Activated CD4-positive, alpha-beta memory T cell treated with anti-CD3 and anti-CD28 coated beads for 36 hours (primary cell): Measurements from ENCODE around the gene COL18A1. TPM values are rescaled to one million over a fixed set of nuclear protein-coding genes. Genes with fewer than 3 reads are reported as not detected.
A peak's percentile ranks its signal among the peaks of the same experiment; 100 is the strongest.

ENCODE experiments used
- CTCF ChIA-PET: fragments of 350-600 bp; sonication (Branson Sonifier 250); formaldehyde crosslinking; loops from one replicate; lab custom pipeline; 2021; ENCODE audit warnings: antibody characterized with exemption, inconsistent platforms; lab: Charles Lee
- POLR2A ChIA-PET: fragments of 350-600 bp; sonication (Branson Sonifier 250); formaldehyde crosslinking; loops from one replicate; lab custom pipeline; 2021; ENCODE audit warnings: antibody characterized with exemption; lab: Charles Lee
- DNase-seq: peaks from one replicate; pipeline ENCODE4 v3.0.0-alpha.2; 2020
- H3K27ac Mint-ChIP-seq: one replicate; pipeline ENCODE4 v1.8.0; 2021; ENCODE audit warnings: mixed read lengths
- H3K27me3 Mint-ChIP-seq: one replicate; pipeline ENCODE4 v1.8.0; 2021; ENCODE audit warnings: mixed read lengths
- H3K36me3 Mint-ChIP-seq: one replicate; pipeline ENCODE4 v1.8.0; 2021; ENCODE audit warnings: mixed read lengths
- H3K4me1 Mint-ChIP-seq: one replicate; pipeline ENCODE4 v1.8.0; 2021; ENCODE audit warnings: low read depth, mixed read lengths
- H3K4me3 Mint-ChIP-seq: one replicate; pipeline ENCODE4 v1.8.0; 2021; ENCODE audit warnings: mild to moderate bottlenecking, mixed read lengths
- H3K9me3 Mint-ChIP-seq: one replicate; pipeline ENCODE4 v1.8.0; 2021; ENCODE audit warnings: mixed read lengths
- intact Hi-C: fragments of 100-400 bp; cut with micrococcal nuclease; formaldehyde crosslinking; loops from one replicate; pipeline ENCODE4 v1.15.1; 2023
- total RNA-seq, 2 experiments: library from RNA; stranded (reverse); gene quantifications; one replicate each; pipeline ENCODE4 v1.2.3, GENCODE V29; 2021

COL18A1 gene
- total RNA-seq: 1 to 10 TPM; 4.5 TPM

GRCh38 chr21:45404730-45405270 is at the start of gene COL18A1:
Gene COL18A1, plus strand, starts transcription at chr21:45405165. Its CDS starts 66 bp downstream, at chr21:45405231.
- Mint-ChIP-seq H3K27ac (no peak within 1 kb of the TSS), H3K27me3 (peaks cover 63% of the 10 kb centered on the region), H3K9me3 (peaks cover 8% of the 10 kb centered on the region), H3K4me1 (peaks cover 6% of the 10 kb centered on the region), H3K36me3 (peaks cover 4% of the 10 kb centered on the region), H3K4me3 (peak within 1 kb of the TSS; percentile 63)
- DNase-seq: peak; percentile 48
- CTCF ChIA-PET: no interaction called here
- POLR2A ChIA-PET: no interaction called here
- intact Hi-C loops: no loop called here

DNA sequence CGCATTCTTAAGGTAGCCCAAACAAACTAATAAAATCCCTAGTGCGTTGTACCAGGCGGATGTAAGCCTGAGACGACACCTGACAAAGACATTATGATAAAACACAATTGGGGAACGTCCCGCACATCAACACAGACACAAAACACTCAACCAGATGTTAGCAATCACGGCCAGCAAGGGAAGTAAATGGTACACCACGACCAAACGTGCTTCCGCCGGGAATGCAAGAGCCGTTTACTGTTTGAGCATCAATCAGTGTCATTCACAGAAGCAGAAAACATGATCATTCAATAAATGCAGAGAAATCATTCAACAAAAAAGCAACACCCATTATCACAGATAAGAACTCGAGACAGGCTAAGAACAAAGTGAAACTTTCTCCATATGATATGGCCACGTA is 49.4 kb upstream of the COL18A1 start:
- Mint-ChIP-seq H3K36me3 (no peaks in the 10 kb centered on the region), H3K27me3 (peaks cover 17% of the 10 kb centered on the region), H3K4me3 (no peak overlapping the region), H3K9me3 (no peaks in the 10 kb centered on the region), H3K27ac (no peak overlapping the region), H3K4me1 (peaks cover 7% of the 10 kb centered on the region)
- intact Hi-C loops: no loop called here
- ChIA-PET CTCF (interaction anchor here (1.1 kb wide), 1 partner anchor 217 kb away, joined by 3 read pairs; no protein-coding TSS in a partner anchor), POLR2A (no interaction called here)
- DNase-seq: no peak

DNA sequence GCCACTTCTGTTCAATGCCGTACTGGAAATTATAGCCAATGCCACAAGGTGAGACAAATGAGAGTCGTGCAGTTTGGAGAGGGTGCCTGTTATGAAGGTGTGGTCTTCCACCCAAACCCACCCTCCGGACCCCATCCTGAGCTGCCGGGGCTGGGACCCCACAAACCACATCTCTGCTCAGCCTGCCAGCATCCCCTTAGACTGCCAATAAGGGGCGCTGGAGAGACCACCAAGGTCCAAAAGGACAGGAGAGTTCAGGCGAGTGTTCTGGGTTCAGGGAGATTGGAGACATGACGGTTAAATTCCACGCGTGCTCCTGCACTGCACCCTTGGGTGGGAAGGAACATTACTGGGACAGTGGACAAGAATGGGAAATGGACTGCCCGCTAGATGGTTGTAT is 48.7 kb upstream of the COL18A1 start:
- intact Hi-C loops: no loop called here
- Mint-ChIP-seq H3K27me3 (peaks cover 15% of the 10 kb centered on the region), H3K9me3 (no peaks in the 10 kb centered on the region), H3K27ac (no peak overlapping the region), H3K4me3 (no peak overlapping the region), H3K4me1 (peaks cover 7% of the 10 kb centered on the region), H3K36me3 (no peaks in the 10 kb centered on the region)
- CTCF ChIA-PET: interaction anchor here (1.1 kb wide), 1 partner anchor 218 kb away, joined by 3 read pairs; no protein-coding TSS in a partner anchor
- POLR2A ChIA-PET: no interaction called here
- no peak for DNase-seq

DNA sequence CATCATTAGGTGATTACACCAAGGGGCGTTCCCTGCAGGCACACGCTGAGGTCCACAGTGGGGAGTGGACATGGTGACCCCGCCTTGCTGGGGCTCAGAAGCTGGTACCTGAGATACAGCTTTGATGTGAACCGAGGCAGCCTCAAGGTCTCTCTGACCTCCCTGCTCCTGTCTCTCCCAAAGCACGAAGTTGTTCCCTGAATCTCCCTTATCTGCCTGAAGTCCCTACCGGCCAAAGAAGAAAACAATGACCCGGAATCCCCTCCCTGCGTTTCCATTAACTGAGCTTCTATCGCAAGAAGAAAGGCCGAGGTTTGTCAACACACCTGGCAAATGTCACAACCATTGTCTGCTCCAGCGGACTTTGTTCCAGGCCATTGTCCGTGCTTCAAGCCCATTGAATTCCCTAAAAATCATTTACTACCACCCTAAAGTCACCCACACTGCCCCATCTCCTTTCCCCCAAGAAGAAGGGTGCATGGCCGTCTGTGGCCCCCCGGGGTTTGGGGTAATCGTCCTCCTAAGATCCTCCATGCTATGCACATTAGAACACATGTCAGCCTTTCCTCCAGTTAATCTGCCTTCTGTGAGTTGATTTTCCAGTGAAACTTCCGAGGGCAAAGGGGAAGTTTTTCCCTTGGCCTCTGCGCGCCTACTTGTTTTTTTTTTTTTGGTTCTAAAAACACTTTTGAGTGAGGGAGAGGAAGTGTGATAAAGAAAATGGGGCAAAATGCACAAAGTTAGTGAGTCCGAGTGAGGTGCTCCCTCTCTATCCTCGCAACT is 48.1 kb upstream of the COL18A1 start:
- peaks cover 15% of the 10 kb centered on the region for H3K27me3 Mint-ChIP-seq
- peaks cover 7% of the 10 kb centered on the region for H3K4me1 Mint-ChIP-seq
- no peak overlapping the region for H3K4me3 Mint-ChIP-seq
- no peaks in the 10 kb centered on the region for H3K9me3 Mint-ChIP-seq
- ChIA-PET CTCF (interaction anchor here (1.1 kb wide), 2 partner anchors 45 to 218 kb away, joined by 3 read pairs; no protein-coding TSS in a partner anchor), POLR2A (no interaction called here)
- H3K36me3 Mint-ChIP-seq: no peaks in the 10 kb centered on the region
- DNase-seq: no peak
- intact Hi-C loops: no loop called here
- H3K27ac Mint-ChIP-seq: no peak overlapping the region

GRCh38 chr21:45357436-45358260 is 47.3 kb upstream of the COL18A1 start:
- no peak for DNase-seq
- ChIA-PET POLR2A (no interaction called here), CTCF (interaction anchor here (1.1 kb wide), 1 partner anchor 44 kb away, joined by 3 read pairs; no protein-coding TSS in a partner anchor)
- Mint-ChIP-seq H3K4me3 (no peak overlapping the region), H3K27ac (no peak overlapping the region), H3K9me3 (no peaks in the 10 kb centered on the region), H3K27me3 (peaks cover 15% of the 10 kb centered on the region), H3K4me1 (peaks cover 7% of the 10 kb centered on the region), H3K36me3 (no peaks in the 10 kb centered on the region)
- intact Hi-C loops: no loop called here

DNA sequence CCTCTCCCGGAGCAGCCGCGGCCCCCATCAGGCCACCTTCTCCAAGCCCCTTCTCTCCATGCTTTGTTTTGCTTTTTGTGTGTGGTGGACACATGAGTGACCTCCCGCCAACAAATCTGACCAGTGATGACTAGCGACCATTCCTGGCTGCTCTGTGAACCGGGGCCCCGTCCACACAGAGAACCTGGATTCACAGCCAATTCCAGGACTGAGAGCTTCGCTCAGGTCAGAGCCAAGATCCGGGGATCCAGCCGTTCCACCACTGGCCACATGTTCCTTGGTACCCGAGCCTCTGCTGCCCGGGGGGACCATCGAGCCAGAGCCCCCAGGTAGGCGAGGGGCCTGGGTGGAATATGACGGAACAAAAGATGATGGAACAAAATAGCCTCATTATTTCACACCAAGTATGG is 46.7 kb upstream of the COL18A1 start:
- intact Hi-C loops: no loop called here
- H3K27me3 Mint-ChIP-seq: peaks cover 15% of the 10 kb centered on the region
- CTCF ChIA-PET: no interaction called here

DNA sequence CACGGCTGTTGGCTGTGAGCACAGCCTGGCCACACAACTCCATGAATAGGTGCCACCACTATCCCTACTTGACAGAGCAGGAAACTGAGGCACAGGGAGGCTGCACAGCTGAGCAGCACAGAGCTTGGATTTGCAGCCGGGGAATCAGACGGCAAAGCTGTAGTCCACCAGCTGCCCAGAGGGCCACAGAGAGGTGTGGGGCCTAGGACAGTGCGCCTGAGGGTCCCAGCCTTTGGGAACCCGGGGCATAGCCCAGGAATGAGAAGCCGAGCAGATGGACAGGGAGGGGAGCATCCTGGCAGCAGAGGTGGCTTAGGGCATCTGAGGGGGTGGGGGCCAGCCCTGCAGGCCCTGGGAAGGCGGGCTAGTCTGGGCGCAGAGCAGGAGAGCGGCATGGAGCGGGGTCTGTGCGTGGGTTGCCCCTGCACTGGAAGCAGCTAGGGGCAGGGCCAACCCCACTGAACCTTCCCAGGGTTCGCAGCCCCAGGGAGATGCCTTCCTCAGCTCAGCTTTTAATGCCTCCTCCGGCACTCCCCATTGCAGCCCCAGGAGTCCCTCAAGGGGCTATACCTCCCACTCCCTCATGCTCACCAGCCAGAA is 46.2 kb upstream of the COL18A1 start:
- intact Hi-C loops: no loop called here
- Mint-ChIP-seq H3K9me3 (no peaks in the 10 kb centered on the region), H3K27me3 (peaks cover 15% of the 10 kb centered on the region), H3K4me3 (no peak overlapping the region), H3K27ac (no peak overlapping the region), H3K4me1 (peaks cover 8% of the 10 kb centered on the region), H3K36me3 (no peaks in the 10 kb centered on the region)
- CTCF ChIA-PET: no interaction called here
- DNase-seq: no peak
- POLR2A ChIA-PET: no interaction called here

More for the DNA sequence above, 46.7 kb upstream of the COL18A1 start:
- no peak overlapping the region for H3K27ac Mint-ChIP-seq
- POLR2A ChIA-PET: no interaction called here
- H3K36me3 Mint-ChIP-seq: no peaks in the 10 kb centered on the region
- H3K4me3 Mint-ChIP-seq: no peak overlapping the region
- no peak for DNase-seq
- peaks cover 7% of the 10 kb centered on the region for H3K4me1 Mint-ChIP-seq
- no peaks in the 10 kb centered on the region for H3K9me3 Mint-ChIP-seq

DNA sequence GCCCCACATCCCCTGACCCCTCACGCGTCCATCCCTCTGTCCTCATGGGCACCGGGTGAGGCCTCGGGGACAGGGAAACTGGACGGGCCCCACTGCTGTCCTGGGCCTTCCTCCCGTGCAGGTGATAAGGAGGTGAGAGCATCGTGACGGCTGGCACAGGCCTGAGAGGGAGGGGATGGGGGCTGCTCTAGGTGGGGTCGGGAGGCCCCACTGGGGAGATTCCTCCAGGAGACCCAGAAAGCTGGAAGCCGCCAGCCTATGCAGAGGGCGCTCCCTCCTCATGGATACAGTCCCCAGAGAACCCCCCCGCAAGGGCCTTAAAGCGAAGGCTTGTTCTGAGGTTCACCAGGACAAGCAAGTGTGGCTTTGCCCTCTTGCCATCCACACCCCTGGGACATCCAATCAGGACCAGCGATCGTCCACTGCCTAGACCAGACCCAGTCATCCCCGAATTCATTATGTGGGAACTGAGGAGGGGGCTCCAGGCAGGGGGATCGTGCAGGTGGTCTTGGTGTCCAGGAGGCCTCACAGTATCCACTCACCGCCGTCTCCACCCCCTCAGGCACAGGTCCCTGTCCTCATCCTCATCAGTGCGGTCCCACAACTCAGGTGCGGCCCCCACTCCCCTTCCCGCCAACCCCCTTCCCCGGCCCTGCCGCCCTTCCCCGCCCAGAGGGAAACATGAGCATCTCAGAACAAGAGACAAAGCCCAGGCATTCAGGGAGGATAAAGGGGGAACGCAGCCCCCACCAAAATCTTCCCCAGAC is 45.3 kb upstream of the COL18A1 start:
- Mint-ChIP-seq H3K27ac (no peak overlapping the region), H3K36me3 (no peaks in the 10 kb centered on the region), H3K27me3 (peaks cover 19% of the 10 kb centered on the region), H3K4me1 (peaks cover 14% of the 10 kb centered on the region), H3K9me3 (no peaks in the 10 kb centered on the region), H3K4me3 (no peak overlapping the region)
- ChIA-PET POLR2A (no interaction called here), CTCF (no interaction called here)
- intact Hi-C loops: no loop called here
- no peak for DNase-seq

DNA sequence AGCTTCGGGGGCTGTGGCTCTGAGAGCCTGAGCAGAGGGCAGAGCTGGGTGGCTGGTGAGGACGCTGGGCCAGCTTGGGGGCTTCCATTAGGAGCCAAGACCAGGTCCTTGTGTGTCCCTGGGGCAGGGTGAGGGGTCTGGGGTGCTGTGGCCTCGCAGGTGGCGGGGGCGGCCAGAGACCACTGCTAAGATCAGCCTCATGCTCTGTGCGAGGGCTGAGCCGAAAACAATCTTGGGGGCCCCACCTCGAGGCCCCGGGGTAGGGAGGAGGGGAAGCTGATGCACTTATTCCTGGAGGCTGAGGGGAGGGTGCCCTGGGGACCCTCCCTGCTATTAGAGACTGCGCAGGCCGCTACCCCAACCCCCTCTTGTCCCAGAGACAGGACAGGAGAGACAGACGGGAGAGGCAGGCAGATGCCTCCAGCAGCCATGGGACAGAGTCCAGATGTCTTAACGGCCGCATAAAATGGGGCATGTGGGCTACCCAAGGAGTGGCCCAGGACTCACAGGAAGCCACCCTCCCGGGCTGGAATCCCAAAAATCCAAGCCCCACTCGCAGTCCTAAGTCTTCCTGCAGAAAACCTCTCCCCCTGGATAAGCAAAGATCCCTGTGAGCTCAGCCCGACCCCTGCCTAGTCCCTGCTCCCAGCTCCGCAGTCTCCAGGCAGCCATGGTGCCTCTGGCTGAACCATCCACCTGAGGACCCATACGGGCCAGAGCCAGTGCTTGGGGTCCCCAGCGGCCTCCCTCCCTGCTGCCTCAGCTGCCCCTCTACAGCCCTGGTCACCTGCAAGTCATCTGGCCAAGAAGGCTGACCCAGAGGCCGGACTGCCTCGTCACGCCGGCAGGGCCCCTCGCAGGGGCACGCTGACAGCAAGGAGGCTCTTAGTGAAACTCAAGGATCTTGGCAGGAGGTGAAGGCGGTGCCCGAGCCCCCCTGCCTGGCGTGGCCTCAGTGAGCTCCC is 43.6 kb upstream of the COL18A1 start:
- Mint-ChIP-seq H3K27me3 (peaks cover 16% of the 10 kb centered on the region), H3K4me3 (no peak overlapping the region), H3K4me1 (peaks cover 7% of the 10 kb centered on the region), H3K27ac (no peak overlapping the region), H3K36me3 (no peaks in the 10 kb centered on the region), H3K9me3 (no peaks in the 10 kb centered on the region)
- intact Hi-C loops: no loop called here
- no peak for DNase-seq
- POLR2A ChIA-PET: no interaction called here
- CTCF ChIA-PET: no interaction called here

GRCh38 chr21:45362077-45362747 is 42.8 kb upstream of the COL18A1 start:
- intact Hi-C loops: no loop called here
- DNase-seq: no peak
- no peak overlapping the region for H3K27ac Mint-ChIP-seq
- POLR2A ChIA-PET: no interaction called here
- peaks cover 10% of the 10 kb centered on the region for H3K27me3 Mint-ChIP-seq
- H3K36me3 Mint-ChIP-seq: no peaks in the 10 kb centered on the region
- H3K4me1 Mint-ChIP-seq: peaks cover 7% of the 10 kb centered on the region
- no peak overlapping the region for H3K4me3 Mint-ChIP-seq
- CTCF ChIA-PET: no interaction called here
- H3K9me3 Mint-ChIP-seq: no peaks in the 10 kb centered on the region
